Neural progenitor cell (in vitro differentiated cells): ENCODE data around the gene KRTAP9-8. TPM values are rescaled to one million over a fixed set of nuclear protein-coding genes. Genes with fewer than 3 reads are reported as not detected.

ENCODE experiments used
- DNase-seq: peaks from one replicate; pipeline ENCODE4 v3.0.0-alpha.2; 2016; ENCODE audit warnings: low spot score
- H2AFZ ChIP-seq: fragments of 200-600 bp; sonication (generic); replicated peaks from 2 replicates; pipeline ENCODE4 v1.6.1; 2016; ENCODE audit warnings: antibody characterized with exemption
- H3F3A ChIP-seq: fragments of 200-600 bp; sonication (generic); 2 replicates; pipeline ENCODE4 v1.6.1; 2016; ENCODE audit warnings: antibody characterized with exemption, low read depth
- H3K27ac ChIP-seq: fragments of 200-600 bp; sonication (generic); 2 replicates; pipeline ENCODE4 v1.5.1; 2016; ENCODE audit warnings: mild to moderate bottlenecking
- H3K27me3 ChIP-seq: fragments of 200-600 bp; sonication (generic); 2 replicates; pipeline ENCODE4 v1.6.1; 2016; ENCODE audit warnings: mild to moderate bottlenecking, moderate library complexity
- H3K36me3 ChIP-seq: fragments of 200-600 bp; sonication (generic); 2 replicates; pipeline ENCODE4 v1.5.1; 2016
- H3K4me1 ChIP-seq: fragments of 200-600 bp; sonication (generic); 2 replicates; pipeline ENCODE4 v1.6.1; 2016; ENCODE audit warnings: mixed run types
- H3K4me2 ChIP-seq: fragments of 200-600 bp; sonication (generic); 2 replicates; pipeline ENCODE4 v1.6.1; 2016
- H3K4me3 ChIP-seq: fragments of 200-600 bp; sonication (generic); 2 replicates; pipeline ENCODE4 v1.5.1; 2016
- H3K79me2 ChIP-seq: fragments of 200-600 bp; sonication (generic); 2 replicates; pipeline ENCODE4 v1.6.1; 2016; ENCODE audit warnings: low read depth
- H3K9ac ChIP-seq: fragments of 200-600 bp; sonication (generic); 2 replicates; pipeline ENCODE4 v1.6.1; 2016
- H3K9me3 ChIP-seq: fragments of 200-600 bp; sonication (generic); 2 replicates; pipeline ENCODE4 v1.5.1; 2016; ENCODE audit warnings: low read depth
- H4K20me1 ChIP-seq: fragments of 200-600 bp; sonication (generic); 2 replicates; pipeline ENCODE4 v1.6.1; 2016; ENCODE audit warnings: low read depth
- H3K27ac Mint-ChIP-seq: 3 replicates; pipeline ENCODE4 v1.8.0; 2021; ENCODE audit warnings: mixed read lengths
- H3K27me3 Mint-ChIP-seq: 2 replicates; pipeline ENCODE4 v1.8.0; 2022; ENCODE audit warnings: low read depth, mild to moderate bottlenecking, inconsistent platforms, moderate library complexity, mixed read lengths; ENCODE audit not compliant: insufficient read depth
- H3K36me3 Mint-ChIP-seq: 3 replicates; pipeline ENCODE4 v1.8.0; 2021; ENCODE audit warnings: mixed read lengths
- H3K4me1 Mint-ChIP-seq: 3 replicates; pipeline ENCODE4 v1.8.0; 2021; ENCODE audit warnings: mixed read lengths
- H3K4me3 Mint-ChIP-seq: 3 replicates; pipeline ENCODE4 v1.8.0; 2021; ENCODE audit warnings: mild to moderate bottlenecking, moderate library complexity, mixed read lengths
- H3K9me3 Mint-ChIP-seq: 3 replicates; pipeline ENCODE4 v1.8.0; 2020; ENCODE audit warnings: mixed read lengths
- CTCF ChIP-seq: fragments of 200-600 bp; sonication (generic); IDR thresholded peaks from 2 replicates; pipeline ENCODE4 v1.5.1; 2017; ENCODE audit warnings: antibody characterized with exemption, mild to moderate bottlenecking
- EZH2 ChIP-seq: fragments of 200-600 bp; sonication (generic); IDR thresholded peaks from 2 replicates; pipeline ENCODE4 v1.6.1; 2017; ENCODE audit warnings: antibody characterized with exemption, mild to moderate bottlenecking, moderate library complexity
- EZH2phosphoT487 ChIP-seq: fragments of 200-600 bp; sonication (generic); IDR thresholded peaks from 2 replicates; pipeline ENCODE4 v1.6.1; 2017; ENCODE audit warnings: antibody characterized with exemption
- total RNA-seq: library from RNA; depleted of rRNA; stranded (reverse); fragments of >200 nt; gene quantifications from 2 replicates; pipeline ENCODE4 v1.2.3, GENCODE V29; 2015; ENCODE audit warnings: low replicate concordance

The KRTAP9-8 gene
- total RNA-seq, 1 donor from 2014 or later = not detected

GRCh38 chr17:41258406-41258805, 20.6 kb downstream of the KRTAP9-8 start:
- DNase-seq = no peak
- no peaks in the 10 kb centered on the region for H3K36me3 Mint-ChIP-seq
- no peaks in the 10 kb centered on the region for H4K20me1 ChIP-seq
- H3K27ac Mint-ChIP-seq = no peak overlapping the region
- no peaks in the 10 kb centered on the region for H3K27me3 ChIP-seq
- H3K27ac ChIP-seq = no peak overlapping the region
- H3K4me1 Mint-ChIP-seq = no peaks in the 10 kb centered on the region
- no peak overlapping the region for H3K4me2 ChIP-seq
- H3K4me3 Mint-ChIP-seq = no peak overlapping the region
- no peaks in the 10 kb centered on the region for H3F3A ChIP-seq
- H3K36me3 ChIP-seq = no peaks in the 10 kb centered on the region
- H3K4me1 ChIP-seq = no peaks in the 10 kb centered on the region
- H3K79me2 ChIP-seq = no peaks in the 10 kb centered on the region
- TF ChIP-seq EZH2phosphoT487 (no peak), EZH2 (no peak), CTCF (no peak)
- H3K9me3 ChIP-seq = no peaks in the 10 kb centered on the region
- H3K27me3 Mint-ChIP-seq = peaks cover 4% of the 10 kb centered on the region
- no peak overlapping the region for H2AFZ ChIP-seq
- H3K4me3 ChIP-seq = no peak overlapping the region
- no peaks in the 10 kb centered on the region for H3K9me3 Mint-ChIP-seq
- H3K9ac ChIP-seq = no peak overlapping the region

GRCh38 chr17:41263212-41263611, 25.4 kb downstream of the KRTAP9-8 start:
- Mint-ChIP-seq H3K36me3 (no peaks in the 10 kb centered on the region), H3K27me3 (peaks cover 3% of the 10 kb centered on the region), H3K4me3 (no peak overlapping the region), H3K9me3 (no peaks in the 10 kb centered on the region), H3K27ac (no peak overlapping the region), H3K4me1 (no peaks in the 10 kb centered on the region)
- no peak overlapping the region for H2AFZ ChIP-seq
- H3K4me2 ChIP-seq = no peak overlapping the region
- no peaks in the 10 kb centered on the region for H3K4me1 ChIP-seq
- TF ChIP-seq EZH2 (no peak), CTCF (no peak), EZH2phosphoT487 (no peak)
- no peak overlapping the region for H3K4me3 ChIP-seq
- no peaks in the 10 kb centered on the region for H4K20me1 ChIP-seq
- no peaks in the 10 kb centered on the region for H3F3A ChIP-seq
- H3K9ac ChIP-seq = no peak overlapping the region
- no peaks in the 10 kb centered on the region for H3K79me2 ChIP-seq
- DNase-seq = no peak
- no peaks in the 10 kb centered on the region for H3K36me3 ChIP-seq
- no peaks in the 10 kb centered on the region for H3K27me3 ChIP-seq
- no peaks in the 10 kb centered on the region for H3K9me3 ChIP-seq
- H3K27ac ChIP-seq = no peak overlapping the region

- no peak for DNase-seq
- H3K27ac ChIP-seq = no peak overlapping the region
- H3K27me3 ChIP-seq = no peaks in the 10 kb centered on the region
- no peaks in the 10 kb centered on the region for H3K4me1 ChIP-seq
- no peak overlapping the region for H3K27ac Mint-ChIP-seq
- H3K4me2 ChIP-seq = no peak overlapping the region
- H3K36me3 ChIP-seq = no peaks in the 10 kb centered on the region
- no peak overlapping the region for H3K4me3 Mint-ChIP-seq
- H3K9me3 Mint-ChIP-seq = no peaks in the 10 kb centered on the region
- no peak overlapping the region for H3K9ac ChIP-seq
- no peaks in the 10 kb centered on the region for H3K79me2 ChIP-seq
- H2AFZ ChIP-seq = no peak overlapping the region
- no peaks in the 10 kb centered on the region for H3K4me1 Mint-ChIP-seq
- no peaks in the 10 kb centered on the region for H4K20me1 ChIP-seq
- no peaks in the 10 kb centered on the region for H3F3A ChIP-seq
- no peaks in the 10 kb centered on the region for H3K36me3 Mint-ChIP-seq
- H3K9me3 ChIP-seq = no peaks in the 10 kb centered on the region
- no peak overlapping the region for H3K4me3 ChIP-seq
- TF ChIP-seq EZH2 (no peak), CTCF (no peak), EZH2phosphoT487 (no peak)
- peaks cover 3% of the 10 kb centered on the region for H3K27me3 Mint-ChIP-seq
Measured at GRCh38 chr17:41264599-41264998, 26.8 kb downstream of the KRTAP9-8 start.

GRCh38 chr17:41265078-41265477, 27.3 kb downstream of the KRTAP9-8 start, which contains the start of gene KRTAP9-6:
KRTAP9-6 (plus strand) TSS chr17:41265378; CDS start chr17:41265378, 0 bp downstream.
- TF ChIP-seq EZH2phosphoT487 = no peak
- H3K27ac Mint-ChIP-seq = no peak within 1 kb of the TSS
- no peaks in the 10 kb centered on the region for H3K9me3 ChIP-seq
- H3K4me1 Mint-ChIP-seq = no peaks in the 10 kb centered on the region
- no peak for DNase-seq
- no peaks in the 10 kb centered on the region for H3K36me3 ChIP-seq
- no peak within 1 kb of the TSS for H3K9ac ChIP-seq
- peaks cover 3% of the 10 kb centered on the region for H3K27me3 Mint-ChIP-seq
- no peak within 1 kb of the TSS for H3K4me2 ChIP-seq
- no peaks in the 10 kb centered on the region for H3K4me1 ChIP-seq
- no peak within 1 kb of the TSS for H3K4me3 ChIP-seq
- no peaks in the 10 kb centered on the region for H3K9me3 Mint-ChIP-seq
- no peak within 1 kb of the TSS for H3K4me3 Mint-ChIP-seq
- H3K36me3 Mint-ChIP-seq = no peaks in the 10 kb centered on the region
- no peaks in the 10 kb centered on the region for H4K20me1 ChIP-seq
- no peaks in the 10 kb centered on the region for H3F3A ChIP-seq
- no peaks in the 10 kb centered on the region for H3K27me3 ChIP-seq
- no peaks in the 10 kb centered on the region for H3K79me2 ChIP-seq
- no peak within 1 kb of the TSS for H2AFZ ChIP-seq
- no peak within 1 kb of the TSS for H3K27ac ChIP-seq
